Upper lobe of right lung (tissue), 1 donor: Measurements from ENCODE around the gene FAM174B. TPM values are rescaled to one million over a fixed set of nuclear protein-coding genes. Genes with fewer than 3 reads are reported as not detected.

Experiments
- ATAC-seq: fragments of 200-7000 bp; cut with Tn5 transposase; one replicate; pipeline ENCODE4 v1.9.1; 2020; ENCODE audit warnings: mild to moderate bottlenecking, moderate library complexity
- DNase-seq: peaks from one replicate; pipeline ENCODE4 v3.0.0-alpha.2; 2020
- H3K27ac ChIP-seq: fragments of 200-600 bp; one replicate; pipeline ENCODE4 v1.8.0; 2022
- H3K27me3 ChIP-seq: fragments of 200-600 bp; one replicate; pipeline ENCODE4 v1.8.0; 2022; ENCODE audit warnings: mild to moderate bottlenecking
- H3K36me3 ChIP-seq: fragments of 200-600 bp; one replicate; pipeline ENCODE4 v1.8.0; 2022
- H3K4me1 ChIP-seq: fragments of 200-600 bp; one replicate; pipeline ENCODE4 v1.8.0; 2022
- H3K4me3 ChIP-seq: fragments of 200-600 bp; one replicate; pipeline ENCODE4 v1.8.0; 2022; ENCODE audit warnings: mild to moderate bottlenecking
- H3K9me3 ChIP-seq: fragments of 200-600 bp; one replicate; pipeline ENCODE4 v1.8.0; 2022
- intact Hi-C: fragments of 100-400 bp; cut with DNase I; formaldehyde crosslinking; loops from one replicate; pipeline ENCODE4 v1.11.0; 2022
- total RNA-seq: library from RNA; stranded (reverse); fragmentation: NEBNext Ultra II Directional; extraction: Animal tissue kit (Norgen Biotek cat#: 25700); gene quantifications from one replicate; pipeline ENCODE4 v1.2.1, GENCODE V29; 2021
- TF ChIP-seq, protein P1 (sequence below): fragments of 200-600 bp; IDR thresholded peaks from one replicate; pipeline ENCODE4 v1.8.0; 2022; ENCODE audit warnings: antibody characterized with exemption
- donor health status: DM: no; HTN: yes; CAD: no; lungs with severe emphysema.

The FAM174B gene
- total RNA-seq, 1 donor from 2014 or later = 62.9 TPM

DNA sequence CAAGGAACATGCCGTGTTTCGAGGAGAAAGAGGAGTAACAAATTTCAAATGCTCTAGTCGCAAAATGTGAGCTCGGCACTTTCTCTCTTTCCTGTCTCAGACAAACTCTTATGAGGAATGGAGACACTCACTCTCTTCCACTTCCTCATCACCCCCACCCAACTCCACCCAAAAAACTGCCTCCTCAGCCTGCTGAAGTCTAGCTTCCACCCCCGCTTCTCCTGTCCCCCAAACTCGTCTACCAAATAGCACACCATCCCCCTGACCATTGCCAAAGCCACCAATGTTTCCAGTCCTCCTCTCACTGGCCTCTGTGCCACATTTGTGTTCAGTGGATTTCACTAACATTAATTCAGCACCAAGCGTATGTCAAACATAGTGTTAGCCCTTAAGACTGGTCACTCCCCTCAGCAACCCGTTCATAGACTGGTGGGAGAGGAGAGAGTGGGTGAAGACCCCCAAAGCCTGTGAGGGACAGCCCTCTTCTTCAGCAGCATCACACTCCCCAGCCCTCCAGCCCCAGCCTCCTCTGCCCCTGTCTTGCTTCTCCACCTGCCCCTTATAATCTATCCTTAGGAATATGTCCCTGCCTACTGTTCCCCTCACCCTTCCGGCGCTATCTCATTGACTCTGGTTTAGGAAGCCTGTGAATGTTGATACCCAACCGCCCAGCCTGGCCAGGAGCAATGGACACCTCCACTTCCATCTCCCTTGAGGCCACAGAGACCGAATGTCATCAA lies 77.3 kb downstream of the FAM174B start:
- no peak overlapping the region for H3K27ac ChIP-seq
- no peak for ATAC-seq
- no peak overlapping the region for H3K4me3 ChIP-seq
- H3K27me3 ChIP-seq = no peaks in the 10 kb centered on the region
- DNase-seq = no peak
- no peaks in the 10 kb centered on the region for H3K9me3 ChIP-seq
- TF ChIP-seq, protein P1, sequence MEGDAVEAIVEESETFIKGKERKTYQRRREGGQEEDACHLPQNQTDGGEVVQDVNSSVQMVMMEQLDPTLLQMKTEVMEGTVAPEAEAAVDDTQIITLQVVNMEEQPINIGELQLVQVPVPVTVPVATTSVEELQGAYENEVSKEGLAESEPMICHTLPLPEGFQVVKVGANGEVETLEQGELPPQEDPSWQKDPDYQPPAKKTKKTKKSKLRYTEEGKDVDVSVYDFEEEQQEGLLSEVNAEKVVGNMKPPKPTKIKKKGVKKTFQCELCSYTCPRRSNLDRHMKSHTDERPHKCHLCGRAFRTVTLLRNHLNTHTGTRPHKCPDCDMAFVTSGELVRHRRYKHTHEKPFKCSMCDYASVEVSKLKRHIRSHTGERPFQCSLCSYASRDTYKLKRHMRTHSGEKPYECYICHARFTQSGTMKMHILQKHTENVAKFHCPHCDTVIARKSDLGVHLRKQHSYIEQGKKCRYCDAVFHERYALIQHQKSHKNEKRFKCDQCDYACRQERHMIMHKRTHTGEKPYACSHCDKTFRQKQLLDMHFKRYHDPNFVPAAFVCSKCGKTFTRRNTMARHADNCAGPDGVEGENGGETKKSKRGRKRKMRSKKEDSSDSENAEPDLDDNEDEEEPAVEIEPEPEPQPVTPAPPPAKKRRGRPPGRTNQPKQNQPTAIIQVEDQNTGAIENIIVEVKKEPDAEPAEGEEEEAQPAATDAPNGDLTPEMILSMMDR = no peak
- H3K4me1 ChIP-seq = no peaks in the 10 kb centered on the region
- H3K36me3 ChIP-seq = no peaks in the 10 kb centered on the region
- intact Hi-C loops = no loop called here

DNA sequence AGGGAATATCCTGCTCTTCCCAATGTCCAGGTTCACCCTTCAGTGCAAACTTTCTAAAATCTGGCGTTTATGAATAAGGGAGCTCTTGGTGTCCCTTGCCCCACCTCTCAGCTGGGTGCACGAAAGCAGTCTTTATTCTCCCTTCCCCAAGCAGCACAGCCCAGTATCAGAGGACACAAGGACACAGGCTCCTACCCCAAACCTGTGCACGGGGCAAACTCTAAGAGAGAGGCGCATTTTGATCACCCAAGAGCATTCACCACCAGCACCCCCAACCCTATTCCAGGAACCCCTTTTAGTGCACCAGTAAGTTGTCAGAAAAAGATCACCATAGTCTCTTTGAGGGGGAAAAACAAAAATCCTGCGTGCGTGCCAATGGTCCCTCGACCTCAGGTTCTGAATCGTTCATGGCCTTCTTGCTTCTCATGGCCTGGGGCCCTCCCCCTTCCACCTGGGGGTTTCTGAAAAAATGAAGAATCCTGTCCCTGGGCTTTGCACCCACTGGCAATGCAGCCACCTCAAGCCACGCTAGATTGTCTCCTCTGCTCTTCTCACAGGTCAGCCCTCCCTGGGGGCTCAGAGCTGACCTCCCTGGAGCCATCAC lies 78.9 kb downstream of the FAM174B start:
- ATAC-seq (no peak), DNase-seq (no peak)
- H3K36me3 ChIP-seq = no peaks in the 10 kb centered on the region
- no peaks in the 10 kb centered on the region for H3K9me3 ChIP-seq
- intact Hi-C loops = no loop called here
- H3K27ac ChIP-seq = no peak overlapping the region
- H3K4me3 ChIP-seq = no peak overlapping the region
- H3K27me3 ChIP-seq = no peaks in the 10 kb centered on the region
- TF ChIP-seq, protein P1 = no peak
- no peaks in the 10 kb centered on the region for H3K4me1 ChIP-seq

DNA sequence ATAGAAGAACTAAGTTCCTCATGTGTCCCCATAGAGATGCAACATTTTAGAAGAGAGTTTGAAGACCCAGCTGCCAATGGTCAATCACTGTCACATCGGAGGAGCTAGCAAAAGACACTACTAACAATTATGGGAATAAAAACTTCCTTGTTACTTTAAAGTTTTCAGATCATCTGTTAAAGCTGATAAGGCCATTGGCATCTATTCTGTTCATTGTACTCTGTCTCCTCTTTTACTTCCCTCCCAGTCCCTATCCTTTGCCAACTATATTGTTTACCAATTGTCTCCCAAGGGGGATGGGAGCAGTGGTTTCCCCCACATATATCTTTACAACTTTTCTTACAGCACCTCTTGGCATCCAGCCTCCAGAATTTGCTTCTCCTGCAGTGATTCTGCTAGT lies 81.0 kb downstream of the FAM174B start:
- no peak for DNase-seq
- Histone ChIP-seq H3K9me3 (no peaks in the 10 kb centered on the region), H3K4me1 (no peaks in the 10 kb centered on the region), H3K27ac (no peak overlapping the region), H3K27me3 (no peaks in the 10 kb centered on the region), H3K4me3 (no peak overlapping the region), H3K36me3 (no peaks in the 10 kb centered on the region)
- intact Hi-C loops = no loop called here
- TF ChIP-seq, protein P1 = no peak
- no peak for ATAC-seq

DNA sequence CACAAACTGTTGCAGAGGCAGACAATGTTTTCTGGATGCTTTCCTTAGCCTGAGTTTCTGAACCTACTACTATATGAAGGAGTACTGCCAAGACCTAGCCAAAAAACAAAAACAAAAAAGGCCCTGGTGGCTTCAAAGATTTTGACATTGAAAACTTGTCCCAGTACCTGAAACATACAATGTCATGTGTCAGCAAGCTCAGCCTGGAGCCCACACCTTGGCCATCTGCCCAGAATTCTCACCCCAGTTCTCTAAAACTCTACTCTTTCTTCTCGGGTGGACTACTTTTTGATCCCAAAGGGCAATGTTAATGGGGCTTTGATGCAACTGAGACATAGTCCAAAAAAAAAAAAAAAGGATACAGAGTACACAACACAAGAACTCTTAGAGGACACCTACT lies 81.4 kb downstream of the FAM174B start:
- Histone ChIP-seq H3K9me3 (no peaks in the 10 kb centered on the region), H3K4me3 (no peak overlapping the region), H3K36me3 (no peaks in the 10 kb centered on the region), H3K27me3 (no peaks in the 10 kb centered on the region), H3K4me1 (no peaks in the 10 kb centered on the region), H3K27ac (no peak overlapping the region)
- ATAC-seq (no peak), DNase-seq (no peak)
- TF ChIP-seq, protein P1 = no peak
- intact Hi-C loops = no loop called here

DNA sequence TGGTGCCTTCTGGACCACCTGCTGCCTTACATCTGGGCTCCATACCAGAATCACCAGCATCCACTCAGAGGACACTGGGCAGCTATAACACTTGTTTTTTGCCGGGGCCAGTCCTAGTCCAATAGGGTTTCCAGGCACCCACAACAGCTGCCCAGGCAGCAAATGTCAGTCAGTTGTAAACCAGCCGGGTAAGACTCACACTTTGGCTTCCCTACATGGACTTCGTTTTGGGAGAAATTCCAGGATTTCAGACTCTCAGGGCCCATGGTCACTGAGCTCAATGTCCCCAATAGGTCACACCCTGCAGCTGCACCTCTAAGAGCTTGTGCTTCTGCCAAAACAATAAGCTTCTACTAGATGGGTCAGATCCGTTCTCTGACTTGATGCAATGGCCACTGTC lies 83.8 kb downstream of the FAM174B start:
- Histone ChIP-seq H3K36me3 (no peaks in the 10 kb centered on the region), H3K27me3 (no peaks in the 10 kb centered on the region), H3K27ac (no peak overlapping the region), H3K4me1 (no peaks in the 10 kb centered on the region), H3K4me3 (no peak overlapping the region), H3K9me3 (no peaks in the 10 kb centered on the region)
- intact Hi-C loops = no loop called here
- no peak for DNase-seq
- no peak for ATAC-seq
- TF ChIP-seq, protein P1 = no peak
